NOMO-1 treated with dmso at 0.1 percent for 144 hours (cell line): Measurements from ENCODE around the gene DOCK10.
A peak's percentile ranks its signal among the peaks of the same experiment; 100 is the strongest.

ENCODE experiments used
- DNase-seq: peaks from one replicate; lab custom pipeline; 2025; ENCODE audit not compliant: unreplicated experiment; lab: John Stamatoyannopoulos, UW

The DOCK10 gene

DNA sequence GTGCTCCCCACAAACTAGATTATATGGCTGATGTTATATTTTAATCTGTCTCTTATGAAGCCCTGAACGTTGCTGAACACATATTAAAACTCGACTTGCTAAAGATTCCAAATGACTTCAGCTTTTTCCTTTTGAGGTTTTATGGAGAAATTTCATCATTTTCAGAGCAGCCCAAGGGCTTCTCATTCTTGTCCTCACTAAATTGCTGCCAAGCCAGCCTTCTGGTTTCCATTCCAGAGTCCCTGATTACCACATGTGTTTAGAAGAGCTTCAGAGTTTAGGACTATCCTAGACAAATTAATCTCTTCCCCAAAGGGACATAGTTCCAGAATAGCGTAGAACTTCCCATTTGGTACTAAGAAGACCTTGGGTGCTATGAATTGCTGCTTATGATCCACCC is 248.3 kb downstream of the DOCK10 start:
- no peak for DNase-seq

GRCh38 chr2:224786848-224787247 is 255.4 kb downstream of the DOCK10 start:
- no peak for DNase-seq

- no peak for DNase-seq
Measured at GRCh38 chr2:224781400-224781799, 260.9 kb downstream of the DOCK10 start.

DNA sequence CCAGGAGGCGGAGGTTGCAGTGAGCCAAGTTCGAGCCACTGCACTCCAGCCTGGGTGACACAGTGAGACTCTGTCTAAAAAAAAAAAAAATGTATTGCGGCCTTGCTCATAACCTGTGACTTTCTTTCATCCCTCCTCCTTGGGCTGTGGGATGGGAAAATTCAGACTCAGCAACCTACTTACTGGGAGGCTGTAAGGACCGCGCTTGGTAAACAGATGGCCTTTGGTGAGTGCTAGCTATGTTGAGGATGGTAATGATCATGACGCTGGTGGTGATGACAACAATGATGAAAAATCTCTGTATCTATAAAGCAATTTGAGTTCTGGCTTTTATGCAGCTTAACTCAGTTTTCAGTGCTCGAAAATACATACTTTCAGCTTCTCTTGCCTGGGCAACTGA is 261.4 kb downstream of the DOCK10 start:
- DNase-seq, result no peak

DNA sequence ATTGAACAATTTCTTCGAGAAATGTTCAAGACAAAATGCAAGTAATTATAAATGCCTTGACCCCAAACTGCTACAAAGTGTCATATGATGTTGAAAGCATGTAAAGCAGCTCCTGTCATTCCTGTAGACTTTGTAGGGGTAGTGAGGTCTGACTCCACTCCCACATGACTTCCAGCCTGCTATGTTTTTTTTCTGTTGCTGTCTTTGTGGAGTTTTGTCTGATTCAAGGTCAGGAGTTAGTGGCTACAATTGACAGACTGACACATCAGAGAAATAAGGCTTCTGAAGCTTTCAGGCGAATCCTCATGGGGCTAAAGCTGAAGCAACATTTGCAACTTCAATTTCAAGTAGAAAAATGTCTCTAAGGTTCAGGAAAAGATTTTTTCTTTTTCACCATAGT is 262.2 kb downstream of the DOCK10 start:
- DNase-seq, result no peak

DNA sequence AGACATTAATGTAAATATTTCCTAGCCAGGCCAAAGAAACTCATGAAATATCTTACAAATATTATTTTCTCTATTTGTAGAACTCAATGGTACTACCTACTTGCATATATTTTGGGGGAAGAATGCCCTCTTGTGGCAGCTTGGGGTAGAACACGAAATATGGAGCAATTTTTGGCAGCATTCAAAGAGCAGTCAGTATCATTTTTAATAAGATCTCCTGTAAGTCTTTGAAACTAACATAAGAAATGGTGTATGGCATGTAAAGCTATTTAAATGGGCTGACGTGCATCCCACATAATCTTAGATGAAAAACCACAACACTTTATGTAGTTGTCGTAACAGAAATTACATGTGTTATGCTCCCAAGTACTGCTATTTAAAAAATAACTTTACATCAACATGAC is 263.8 kb downstream of the DOCK10 start:
- peak; percentile 43 for DNase-seq

DNA sequence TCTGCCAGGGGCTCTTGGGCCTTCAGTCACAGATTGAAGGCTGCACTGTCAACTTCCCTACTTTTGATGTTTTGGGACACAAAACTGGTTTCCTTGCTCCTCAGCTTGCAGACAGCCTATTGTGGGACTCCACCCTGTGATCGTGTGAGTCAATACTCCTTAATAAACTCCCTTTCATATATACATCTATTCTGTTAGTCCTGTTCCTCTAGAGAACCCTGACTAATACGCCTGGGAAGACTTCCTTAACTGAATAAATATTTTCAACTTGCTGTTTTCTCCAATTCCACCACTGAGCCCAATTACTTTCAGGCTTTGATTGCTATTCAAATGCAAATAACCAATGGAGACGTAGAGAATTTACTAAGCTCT is 264.7 kb downstream of the DOCK10 start:
- no peak for DNase-seq

DNA sequence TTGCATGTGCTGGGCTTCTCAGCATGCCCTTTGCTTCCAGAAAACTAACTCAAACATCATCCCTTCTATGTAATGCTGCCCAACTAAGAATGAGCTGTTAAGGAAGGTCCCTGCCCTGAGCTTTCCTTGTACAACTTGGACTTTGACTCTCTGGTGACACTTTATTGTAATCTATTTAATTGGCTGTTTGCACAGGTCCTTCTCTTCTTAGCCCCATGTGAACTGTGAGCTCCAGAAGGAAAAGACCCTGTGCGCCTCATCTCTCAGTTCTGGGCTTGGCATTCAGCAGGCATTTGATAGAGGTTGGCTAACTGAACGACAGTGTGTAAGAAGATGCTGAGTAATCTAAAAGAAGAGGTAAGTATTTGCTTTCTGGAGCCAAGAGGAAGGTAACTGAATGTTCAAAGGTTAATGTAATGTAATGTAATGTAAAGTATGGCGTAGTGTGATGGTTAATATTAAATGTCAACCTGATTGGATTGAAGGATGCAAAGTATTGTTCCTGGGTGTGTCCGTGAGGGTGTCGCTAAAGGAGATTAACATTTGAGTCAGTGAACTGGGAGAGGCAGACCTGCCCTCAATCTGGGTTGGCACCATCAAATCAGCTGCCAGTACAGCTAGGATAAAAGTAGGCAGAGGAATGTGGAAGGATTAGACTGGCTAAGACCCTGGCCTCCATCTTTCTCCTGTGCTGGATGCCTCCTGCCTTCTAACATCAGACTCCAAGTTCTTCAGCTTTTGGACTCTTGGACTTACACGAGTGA is 265.3 kb downstream of the DOCK10 start:
- no peak for DNase-seq

DNA sequence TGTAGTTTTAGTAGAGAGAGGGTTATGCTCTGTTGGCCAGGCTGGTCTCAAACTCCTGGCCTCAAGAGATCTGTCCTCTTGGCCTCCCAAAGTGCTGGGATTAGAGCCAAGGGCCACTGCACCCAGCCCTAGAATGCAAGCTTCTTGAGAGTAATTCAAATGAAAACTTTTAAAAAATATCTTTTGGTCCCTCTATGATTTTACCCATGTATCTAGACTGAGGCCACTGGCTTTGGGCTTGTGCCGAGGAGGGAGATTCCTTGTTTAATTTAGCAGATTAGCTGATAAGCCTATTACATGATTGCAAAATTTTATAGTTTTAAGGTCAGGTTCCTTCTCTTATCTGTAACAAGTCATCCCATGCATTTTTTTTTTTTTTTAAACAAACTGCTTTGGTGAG is 266.6 kb downstream of the DOCK10 start:
- no peak for DNase-seq

GRCh38 chr2:224774735-224775134 is 267.5 kb downstream of the DOCK10 start:
- no peak for DNase-seq

GRCh38 chr2:224772494-224772893 is 269.8 kb downstream of the DOCK10 start:
- no peak for DNase-seq

GRCh38 chr2:224769489-224769888 is 272.8 kb downstream of the DOCK10 start:
- no peak for DNase-seq

GRCh38 chr2:224764565-224765236 is 277.6 kb downstream of the DOCK10 start:
- no peak for DNase-seq

DNA sequence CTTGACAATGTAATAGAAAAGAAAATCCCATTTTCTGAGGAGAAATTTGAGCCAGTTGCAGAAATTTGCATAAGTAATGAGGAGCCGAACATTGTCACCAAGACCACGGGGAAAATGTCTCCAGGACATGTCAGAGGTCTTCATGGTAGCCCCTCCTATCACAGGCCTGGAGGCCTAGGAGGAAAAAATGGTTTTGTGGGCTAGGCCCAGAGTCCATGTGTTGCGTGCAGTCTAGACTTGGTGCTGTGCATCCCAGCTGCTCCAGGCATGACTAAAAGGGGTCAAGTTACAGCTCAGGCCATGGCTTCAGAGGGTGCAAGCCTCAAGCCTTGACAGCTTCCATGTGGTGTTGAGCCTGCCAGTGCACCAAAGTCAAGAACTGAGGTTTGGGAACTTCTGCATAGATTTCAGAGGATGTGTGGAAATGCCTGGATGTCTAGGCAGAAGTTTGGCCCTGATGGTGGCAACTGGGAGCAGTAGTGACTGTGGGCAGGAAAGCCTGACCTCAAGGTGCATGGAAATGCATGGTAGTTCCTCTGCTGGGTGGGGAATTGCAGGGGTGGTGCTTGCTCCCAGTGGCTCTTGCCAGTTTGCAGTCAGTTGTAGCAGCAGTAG is 284.2 kb downstream of the DOCK10 start:
- no peak for DNase-seq

DNA sequence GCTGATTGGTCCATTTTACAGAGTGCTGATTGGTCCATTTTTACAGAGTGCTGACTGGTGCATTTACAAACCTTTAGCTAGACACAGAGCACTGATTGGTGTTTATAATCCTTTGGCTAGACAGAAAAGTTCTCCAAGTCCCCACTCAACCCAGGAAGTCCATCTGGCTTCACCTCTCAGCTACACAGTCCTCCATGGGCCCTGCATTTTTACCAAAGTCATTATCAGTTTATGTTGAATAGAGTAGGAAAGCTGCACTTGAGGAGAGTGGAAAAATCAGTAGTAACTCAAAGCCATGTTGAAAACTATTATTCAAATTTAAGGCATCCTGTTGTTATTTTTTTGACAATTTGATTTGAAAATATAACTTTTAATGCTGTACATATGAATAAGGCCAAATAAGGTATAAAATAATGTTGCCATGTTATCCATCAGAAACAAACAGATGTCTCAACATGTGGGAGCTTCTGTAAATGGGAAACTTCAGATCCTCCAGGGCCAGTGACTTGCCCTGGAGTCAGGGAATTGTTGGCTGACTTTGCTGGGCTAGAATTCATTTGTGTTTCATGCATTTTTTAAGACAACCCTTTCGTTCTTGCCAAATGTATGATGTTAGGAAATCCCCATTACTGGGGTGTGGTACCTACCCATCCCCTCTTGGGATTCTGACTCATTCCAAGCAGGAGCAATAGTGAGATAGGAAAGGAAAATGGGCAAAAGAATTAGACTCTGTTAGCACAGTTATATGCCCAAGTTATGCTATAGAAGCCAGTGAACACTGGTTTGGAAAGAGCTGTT is 288.3 kb downstream of the DOCK10 start:
- no peak for DNase-seq

- no peak for DNase-seq
Measured at GRCh38 chr2:224751996-224752698, 290.1 kb downstream of the DOCK10 start.

DNA sequence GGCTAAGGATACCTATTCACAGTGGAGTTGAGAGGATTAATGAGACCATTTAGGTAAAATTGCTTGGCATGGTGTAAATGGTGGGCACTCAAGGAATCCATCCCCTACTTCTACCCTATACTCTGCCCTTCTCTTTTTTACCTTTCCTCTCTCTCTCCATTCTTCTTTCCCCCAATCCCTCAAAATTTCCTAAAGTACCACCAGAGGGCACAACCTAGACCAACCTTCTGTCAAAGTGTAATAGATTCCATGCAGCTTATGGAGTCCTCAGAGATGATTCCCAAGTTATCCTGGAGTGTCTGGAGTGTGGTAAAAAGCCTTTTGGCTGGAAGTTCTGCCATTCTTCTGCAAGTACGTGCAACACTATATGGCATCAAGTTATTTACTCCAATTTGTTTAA is 293.1 kb downstream of the DOCK10 start:
- no peak for DNase-seq

DNA sequence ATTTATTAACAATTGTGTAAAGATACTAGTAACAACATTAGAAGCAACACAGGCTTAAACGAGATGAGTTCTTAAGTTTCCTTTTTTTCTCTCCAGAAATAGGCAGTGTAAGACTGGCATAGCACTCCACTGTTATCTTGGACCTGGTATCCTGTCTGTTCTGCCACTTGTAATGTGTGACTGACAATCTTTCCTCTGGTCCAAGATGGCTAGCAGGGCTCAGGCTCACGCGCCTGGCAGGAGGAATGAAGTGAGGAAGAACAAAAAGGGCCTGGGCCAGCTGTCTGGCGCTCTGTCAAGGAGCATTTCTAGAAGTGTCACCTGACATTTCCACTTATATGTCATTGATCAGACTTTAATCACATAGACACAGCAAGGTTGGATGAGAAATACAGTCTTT is 294.5 kb downstream of the DOCK10 start:
- DNase-seq, result no peak

- DNase-seq, result no peak
Measured at GRCh38 chr2:224736227-224736626, 306.0 kb downstream of the DOCK10 start.

DNA sequence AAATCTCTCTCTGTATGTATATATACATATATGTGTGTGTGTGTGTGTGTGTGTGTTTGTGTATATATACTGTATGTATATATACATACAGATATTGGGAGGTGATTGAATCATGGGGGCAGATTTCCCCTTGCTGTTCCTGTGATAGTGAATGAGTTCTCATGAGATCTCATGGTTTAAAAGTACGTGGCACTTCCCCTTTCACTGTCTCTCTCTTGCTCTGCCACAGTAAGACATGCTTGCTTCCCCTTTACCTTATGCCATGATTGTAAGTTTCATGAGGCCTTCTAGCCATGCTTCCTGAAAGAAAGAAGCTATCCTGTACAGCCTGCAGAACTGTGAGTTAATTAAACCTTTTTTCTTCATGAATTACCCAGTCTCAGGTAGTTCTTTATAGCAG is 307.3 kb downstream of the DOCK10 start:
- no peak for DNase-seq

DNA sequence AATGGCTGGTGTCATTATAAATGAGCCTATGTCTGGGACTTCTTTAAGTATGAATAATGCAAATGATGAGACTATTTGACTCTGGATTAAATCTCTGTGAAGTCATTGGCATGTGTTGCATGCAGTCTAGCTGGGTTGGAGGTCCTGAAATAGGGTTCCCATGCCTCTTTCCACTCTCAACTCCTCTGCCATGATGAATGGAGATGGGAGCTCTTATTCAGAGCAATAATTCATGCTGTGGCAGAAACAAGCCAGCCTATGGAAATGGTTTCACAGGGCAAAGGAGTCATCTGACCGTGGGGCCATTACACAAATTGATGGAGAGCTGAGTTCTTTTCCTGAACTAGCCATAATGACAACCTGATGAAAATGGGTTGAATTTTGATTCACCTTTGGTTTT is 310.6 kb downstream of the DOCK10 start:
- DNase-seq, result no peak
